ENCODE data around the gene SPECC1L.

DNA sequence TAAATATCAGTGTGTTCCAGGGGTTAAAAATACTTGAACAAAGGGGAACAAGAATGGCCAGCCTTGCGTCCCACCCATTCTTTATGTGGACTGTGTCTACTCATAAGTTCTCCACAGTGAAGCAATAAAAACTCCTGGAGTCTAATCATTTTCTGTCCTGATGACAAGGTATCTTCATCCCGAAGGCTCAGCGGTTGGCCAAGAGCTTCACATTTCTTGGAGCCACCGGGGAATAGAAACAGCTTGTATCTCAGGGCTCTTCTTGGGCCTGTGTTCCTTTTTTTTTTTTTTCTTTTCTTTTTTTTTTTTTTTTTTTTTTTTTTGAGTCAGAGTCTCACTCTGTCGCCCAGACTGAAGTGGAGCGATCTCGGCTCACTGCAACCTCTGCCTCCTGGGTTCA is 119.9 kb downstream of the SPECC1L start:
- TF ChIP-seq, protein P1, sequence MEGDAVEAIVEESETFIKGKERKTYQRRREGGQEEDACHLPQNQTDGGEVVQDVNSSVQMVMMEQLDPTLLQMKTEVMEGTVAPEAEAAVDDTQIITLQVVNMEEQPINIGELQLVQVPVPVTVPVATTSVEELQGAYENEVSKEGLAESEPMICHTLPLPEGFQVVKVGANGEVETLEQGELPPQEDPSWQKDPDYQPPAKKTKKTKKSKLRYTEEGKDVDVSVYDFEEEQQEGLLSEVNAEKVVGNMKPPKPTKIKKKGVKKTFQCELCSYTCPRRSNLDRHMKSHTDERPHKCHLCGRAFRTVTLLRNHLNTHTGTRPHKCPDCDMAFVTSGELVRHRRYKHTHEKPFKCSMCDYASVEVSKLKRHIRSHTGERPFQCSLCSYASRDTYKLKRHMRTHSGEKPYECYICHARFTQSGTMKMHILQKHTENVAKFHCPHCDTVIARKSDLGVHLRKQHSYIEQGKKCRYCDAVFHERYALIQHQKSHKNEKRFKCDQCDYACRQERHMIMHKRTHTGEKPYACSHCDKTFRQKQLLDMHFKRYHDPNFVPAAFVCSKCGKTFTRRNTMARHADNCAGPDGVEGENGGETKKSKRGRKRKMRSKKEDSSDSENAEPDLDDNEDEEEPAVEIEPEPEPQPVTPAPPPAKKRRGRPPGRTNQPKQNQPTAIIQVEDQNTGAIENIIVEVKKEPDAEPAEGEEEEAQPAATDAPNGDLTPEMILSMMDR (IDR thresholded peaks at IDR 0.05), result no peak
- TF ChIP-seq POLR2AphosphoS5 (IDR thresholded peaks at IDR 0.05), result no peak
- TF ChIP-seq EP300 (IDR thresholded peaks at IDR 0.05), result no peak
- no peak for TF ChIP-seq POLR2A (IDR thresholded peaks at IDR 0.05)

All from upper lobe of left lung (tissue), 4 donors.